NCI-H446 treated with DMSO at 0.1 percent for 48 hours (cell line): ENCODE data around the gene TSPAN9.

ENCODE experiments used
- DNase-seq: peaks from one replicate; lab custom pipeline; 2025; lab: John Stamatoyannopoulos, UW

TSPAN9 gene

GRCh38 chr12:3101309-3102024, 24.3 kb downstream of the TSPAN9 start:
- no peak for DNase-seq

GRCh38 chr12:3102771-3103410, 25.7 kb downstream of the TSPAN9 start:
- DNase-seq, result no peak

- no peak for DNase-seq
Observed at GRCh38 chr12:3103806-3104205, 26.6 kb downstream of the TSPAN9 start.

DNA sequence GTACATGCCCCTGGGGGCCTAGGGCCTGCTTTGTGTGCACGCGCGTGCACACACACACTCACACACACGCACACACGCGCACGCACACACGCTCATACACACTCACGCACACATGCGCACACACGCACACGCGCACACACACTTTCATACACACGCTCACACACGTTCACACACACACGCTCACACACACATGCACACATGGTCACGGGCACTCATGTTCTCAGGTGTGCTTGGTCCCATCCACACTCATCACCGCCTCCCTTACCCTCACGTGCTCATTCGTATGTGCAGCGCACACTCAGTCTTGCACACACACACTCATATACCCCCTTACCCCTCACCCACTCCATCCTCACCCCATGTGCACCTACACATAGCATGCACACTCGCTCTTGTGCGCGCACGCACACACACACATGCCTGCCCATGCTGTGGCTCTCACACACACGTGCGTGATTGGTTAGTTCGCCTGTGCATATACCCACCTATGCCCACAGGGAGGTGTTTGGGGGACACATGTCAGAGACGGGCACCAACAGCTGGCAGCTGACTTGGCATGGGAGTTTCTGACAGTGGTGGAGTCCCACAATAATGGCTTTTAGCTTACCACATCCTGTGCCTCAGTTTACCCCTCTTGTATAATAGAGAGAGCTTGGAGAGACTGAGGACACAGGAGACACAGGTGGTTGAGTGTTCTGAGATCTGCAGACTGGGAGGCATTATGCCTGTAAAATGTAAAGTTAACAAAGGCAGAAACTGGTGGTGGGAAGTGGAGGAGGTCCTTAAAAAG, 28.7 kb downstream of the TSPAN9 start:
- DNase-seq, result no peak

DNA sequence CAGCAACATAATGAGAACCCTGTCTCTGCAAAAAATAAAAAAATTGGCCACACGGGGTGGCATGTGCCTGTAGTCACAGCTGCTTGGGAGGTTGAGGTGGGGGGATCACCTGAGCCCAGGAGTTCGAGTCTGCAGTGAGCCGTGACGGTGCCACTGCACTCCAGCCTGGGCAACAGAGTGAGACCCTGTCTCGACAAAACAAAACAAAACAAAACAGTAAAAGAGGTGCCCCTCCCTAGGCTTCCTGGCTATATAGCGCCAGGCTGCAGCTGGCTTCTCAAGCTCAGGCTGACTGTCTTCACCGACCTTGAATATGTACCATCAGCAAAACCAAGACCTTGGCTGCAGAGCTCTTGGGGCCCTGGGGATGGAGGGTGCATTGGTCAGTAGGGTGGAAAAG, 29.4 kb downstream of the TSPAN9 start:
- no peak for DNase-seq

GRCh38 chr12:3107071-3107583, 29.9 kb downstream of the TSPAN9 start:
- DNase-seq, result peak; percentile 55

- DNase-seq, result no peak
Observed at GRCh38 chr12:3107954-3108353, 30.8 kb downstream of the TSPAN9 start.

DNA sequence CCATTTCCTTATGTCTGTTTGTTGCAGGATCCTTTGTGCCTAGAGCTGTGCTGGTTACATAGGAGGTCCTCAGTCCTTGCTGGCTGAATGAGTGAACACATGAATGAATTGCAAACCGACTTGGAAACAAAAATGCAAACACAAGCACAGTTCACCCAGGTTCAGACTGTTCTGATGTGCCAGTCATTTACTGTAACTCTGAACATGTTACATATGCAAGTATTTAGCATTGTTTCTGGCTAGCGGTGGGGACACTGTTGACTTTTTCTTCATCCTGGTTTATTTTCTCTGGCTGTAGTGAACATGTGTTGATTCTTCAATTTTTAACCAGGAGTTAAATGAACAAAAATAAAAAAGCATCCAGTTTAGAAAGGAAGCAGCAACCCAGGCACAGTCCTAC, 33.4 kb downstream of the TSPAN9 start:
- DNase-seq, result no peak

- no peak for DNase-seq
Observed at GRCh38 chr12:3113671-3114325, 36.6 kb downstream of the TSPAN9 start.

GRCh38 chr12:3114671-3115070, 37.5 kb downstream of the TSPAN9 start:
- no peak for DNase-seq

DNA sequence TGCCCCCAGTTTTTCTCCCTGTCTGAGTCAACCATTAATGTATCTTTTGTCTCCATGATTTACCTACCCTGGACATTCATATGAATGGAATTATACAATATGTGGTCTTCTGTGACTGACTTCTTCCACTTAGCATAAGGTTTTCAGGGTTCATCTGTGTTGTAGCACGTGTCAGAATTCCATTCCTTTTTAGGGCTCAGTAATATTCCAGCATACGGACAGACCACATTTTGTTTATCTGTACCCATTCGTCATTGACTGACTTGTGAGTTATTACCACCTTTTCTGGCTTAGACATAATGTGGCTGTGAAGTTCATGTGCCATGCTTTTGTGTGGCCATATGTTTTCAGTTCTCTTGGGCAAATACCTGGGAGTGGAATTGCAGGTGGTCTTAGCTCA, 37.9 kb downstream of the TSPAN9 start:
- DNase-seq, result no peak

GRCh38 chr12:3116106-3116844, 39.1 kb downstream of the TSPAN9 start:
- DNase-seq, result no peak

- no peak for DNase-seq
Observed at GRCh38 chr12:3117144-3117581, 40.0 kb downstream of the TSPAN9 start.

GRCh38 chr12:3117591-3118015, 40.4 kb downstream of the TSPAN9 start:
- peak; percentile 2 for DNase-seq

DNA sequence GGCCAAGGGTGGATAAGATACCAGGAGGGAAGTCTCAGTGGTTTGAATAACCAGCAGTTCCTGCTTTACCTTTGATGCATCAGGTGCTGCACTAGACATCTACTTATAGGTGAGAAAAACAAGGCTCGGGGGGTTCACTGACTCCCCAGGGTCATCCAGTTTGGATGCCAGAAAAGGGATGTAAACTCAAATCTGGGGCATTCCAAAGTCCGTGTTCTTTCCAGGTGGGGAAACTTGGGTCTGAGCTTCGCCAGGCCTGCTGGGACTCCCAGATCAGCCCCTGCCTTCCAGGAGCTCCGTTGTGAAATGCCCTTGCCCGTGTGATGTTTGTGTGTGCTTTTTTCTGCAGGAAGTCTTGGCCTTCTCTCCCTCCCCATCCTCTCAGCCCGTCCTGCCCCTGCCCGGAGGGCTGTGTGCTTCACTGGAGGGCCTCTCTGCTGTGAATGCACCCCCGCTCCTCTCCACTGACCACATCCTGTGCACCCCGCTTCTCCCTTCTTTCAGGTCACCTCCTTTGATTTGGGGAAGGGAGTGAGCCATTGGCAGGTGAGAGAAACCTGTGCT, 42.1 kb downstream of the TSPAN9 start:
- no peak for DNase-seq

GRCh38 chr12:3119756-3120601, 42.8 kb downstream of the TSPAN9 start:
- peak; percentile 49 for DNase-seq

DNA sequence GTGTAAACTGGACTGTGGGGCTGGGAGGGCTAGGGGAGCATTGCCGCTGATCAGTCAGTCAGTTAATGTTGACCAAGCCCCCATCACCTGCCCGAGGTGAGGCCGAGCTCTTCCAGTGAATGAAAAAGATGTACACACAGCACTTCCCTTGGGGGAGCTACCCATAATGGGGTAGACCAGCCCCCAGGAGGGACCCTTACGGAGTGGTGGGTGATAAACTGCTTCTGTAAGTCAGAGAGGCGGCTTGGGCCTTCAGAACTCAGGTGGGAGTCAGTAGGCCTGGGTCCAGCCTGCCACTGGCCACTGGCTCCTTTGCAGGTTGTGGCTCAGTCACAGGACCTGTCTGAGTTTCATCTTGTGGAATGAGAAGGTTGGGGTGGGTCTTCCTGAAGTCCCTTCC, 43.5 kb downstream of the TSPAN9 start:
- no peak for DNase-seq

GRCh38 chr12:3122841-3123678, 45.9 kb downstream of the TSPAN9 start:
- DNase-seq, result no peak

- no peak for DNase-seq
Observed at GRCh38 chr12:3123729-3124128, 46.5 kb downstream of the TSPAN9 start.
